B cell (primary cell): Measurements from ENCODE around the gene SIPA1L3. TPM values are rescaled to one million over a fixed set of nuclear protein-coding genes. Genes with fewer than 3 reads are reported as not detected.

Experiments
- ATAC-seq: fragments of 200-7000 bp; cut with Tn5 transposase; one replicate; pipeline ENCODE4 v1.10.0; 2021; ENCODE audit warnings: low read depth, mild to moderate bottlenecking, moderate number of reproducible peaks, moderate library complexity
- CTCF ChIA-PET: fragments of 350-600 bp; sonication (Branson Sonifier 250); formaldehyde crosslinking; loops from one replicate; lab custom pipeline; 2021; ENCODE audit warnings: antibody characterized with exemption, inconsistent platforms; lab: Charles Lee
- POLR2A ChIA-PET: fragments of 350-600 bp; sonication (Branson Sonifier 250); formaldehyde crosslinking; loops from one replicate; lab custom pipeline; 2021; ENCODE audit warnings: antibody characterized with exemption; lab: Charles Lee
- DNase-seq: peaks from one replicate; pipeline ENCODE4 v3.0.0; 2013
- H2AFZ ChIP-seq: 2 replicates; pipeline ENCODE4 v1.6.1; 2012; ENCODE audit warnings: mild to moderate bottlenecking, low read depth, low read length; ENCODE audit not compliant: insufficient read depth, poor library complexity, severe bottlenecking
- H3K27ac ChIP-seq, 2 donors: 1 replicate in 1 of 2; 2 replicates in 1 of 2; pipeline ENCODE4 v1.5.1; 2012 to 2013; ENCODE audit warnings: low read length in 2 of 2, mild to moderate bottlenecking in 2 of 2, moderate library complexity in 1 of 2
- H3K27me3 ChIP-seq, 4 experiments: fragments of 200-600 bp in 1 of 4; sonication (generic) in 1 of 4; replicated peaks in 1 of 4; 1 replicate in 2 of 4; 2 replicates in 2 of 4; pipeline versions ENCODE4 v1.6.1 to v1.7.0; 2013 to 2016; ENCODE audit warnings: low read length in 3 of 4, mild to moderate bottlenecking in 2 of 4, mixed read lengths in 1 of 4, moderate library complexity in 1 of 4; ENCODE audit not compliant: insufficient read depth in 4 of 4, control insufficient read depth in 3 of 4; ENCODE audit errors: control extremely low read depth in 1 of 4
- H3K36me3 ChIP-seq, 2 experiments: replicated peaks in 1 of 2; 1 replicate in 1 of 2; 2 replicates in 1 of 2; pipeline versions ENCODE4 v1.6.1 to v1.7.1; 2013; ENCODE audit warnings: low read length in 1 of 2; ENCODE audit not compliant: insufficient read depth in 2 of 2, control insufficient read depth in 1 of 2; ENCODE audit errors: control extremely low read depth in 1 of 2, extremely low read depth in 1 of 2
- H3K4me1 ChIP-seq, 2 donors: fragments of 200-600 bp in 1 of 2; sonication (generic) in 1 of 2; 1 replicate in 1 of 2; 2 replicates in 1 of 2; pipeline versions ENCODE4 v1.5.1 to v1.6.1; 2013 to 2017; ENCODE audit warnings: low read length in 2 of 2; ENCODE audit not compliant: control insufficient read depth in 2 of 2, insufficient read depth in 2 of 2
- H3K4me2 ChIP-seq: replicated peaks from 2 replicates; pipeline ENCODE3; 2012; ENCODE audit warnings: mild to moderate bottlenecking, low read depth, low read length; ENCODE audit not compliant: poor library complexity, severe bottlenecking
- H3K4me3 ChIP-seq, 5 experiments: fragments of 200-600 bp in 1 of 5; sonication (generic) in 1 of 5; 1 replicate in 3 of 5; 2 replicates in 2 of 5; pipeline versions ENCODE4 v1.5.1 to v1.7.0; 2011 to 2016; ENCODE audit warnings: low read length in 4 of 5, mild to moderate bottlenecking in 4 of 5, low read depth in 2 of 5, control low read depth in 1 of 5, moderate library complexity in 1 of 5; ENCODE audit not compliant: insufficient read depth in 1 of 5; ENCODE audit errors: control extremely low read depth in 1 of 5, extremely low read depth in 1 of 5
- H3K79me2 ChIP-seq: fragments of 200-600 bp; sonication (generic); one replicate; pipeline ENCODE4 v1.6.0; 2016; ENCODE audit warnings: low read length; ENCODE audit not compliant: control insufficient read depth, insufficient read depth
- H3K9ac ChIP-seq: fragments of 200-600 bp; sonication (generic); 2 replicates; pipeline ENCODE4 v1.6.1; 2017; ENCODE audit warnings: mild to moderate bottlenecking, low read length, moderate library complexity
- H3K9me3 ChIP-seq, 3 donors: one replicate each; pipeline versions ENCODE4 v1.6.1 to v1.7.1; 2013; ENCODE audit warnings: low read length in 2 of 3; ENCODE audit not compliant: control insufficient read depth in 2 of 3, insufficient read depth in 1 of 3; ENCODE audit errors: control extremely low read depth in 1 of 3
- H4K20me1 ChIP-seq: 2 replicates; pipeline ENCODE4 v1.6.0; 2012; ENCODE audit warnings: mild to moderate bottlenecking, low read length; ENCODE audit not compliant: insufficient read depth, control insufficient read depth, poor library complexity, severe bottlenecking
- H3K27ac Mint-ChIP-seq: one replicate; pipeline ENCODE4 v1.8.0; 2021; ENCODE audit warnings: mixed read lengths
- H3K27me3 Mint-ChIP-seq: one replicate; pipeline ENCODE4 v1.8.0; 2021; ENCODE audit warnings: mixed read lengths
- H3K4me1 Mint-ChIP-seq: one replicate; pipeline ENCODE4 v1.8.0; 2021; ENCODE audit warnings: mixed read lengths
- H3K4me3 Mint-ChIP-seq: one replicate; pipeline ENCODE4 v1.8.0; 2021; ENCODE audit warnings: mixed read lengths
- H3K9me3 Mint-ChIP-seq: one replicate; pipeline ENCODE4 v1.8.0; 2022; ENCODE audit warnings: mixed read lengths; ENCODE audit not compliant: insufficient read depth
- EZH2 ChIP-seq: IDR thresholded peaks from 2 replicates; pipeline ENCODE4 v1.6.1; 2012; ENCODE audit warnings: borderline replicate concordance, low read depth, mild to moderate bottlenecking, moderate library complexity, low read length; ENCODE audit not compliant: insufficient read depth, poor library complexity, severe bottlenecking
- WGBS: methylation state at CpG from one replicate; pipeline ENCODE4 v1.1.5; 2013; ENCODE audit warnings: missing lambda C conversion rate; ENCODE audit not compliant: insufficient coverage; 5-methylcytosine and 5-hydroxymethylcytosine counted together
- intact Hi-C: fragments of 100-400 bp; cut with micrococcal nuclease; formaldehyde crosslinking; loops from one replicate; pipeline ENCODE4 v1.10.0; 2022
- polyA plus RNA-seq: library from polyadenylated mRNA; depleted of rRNA; stranded (reverse); fragments of >200 nt; gene quantifications from 2 replicates; pipeline ENCODE4 v1.2.3, GENCODE V29; 2012
- total RNA-seq, 2 donors: library from RNA; stranded (reverse); fragments of 120-200 nt in 1 of 2; gene quantifications; 1 replicate in 1 of 2; 2 replicates in 1 of 2; pipeline versions ENCODE4 v1.2.3 to v1.2.4, GENCODE V29; 2013 to 2022
- TF ChIP-seq, protein P1 (sequence below): fragments of 200-600 bp; IDR thresholded peaks from one replicate; pipeline ENCODE4 v1.8.0; 2022; ENCODE audit warnings: antibody characterized with exemption, mild to moderate bottlenecking

Gene SIPA1L3
- total and polyA plus RNA-seq, 2 donors (not counting 1 experiment from before 2014, with no cell fraction given), result 48.3 to 295 TPM

DNA sequence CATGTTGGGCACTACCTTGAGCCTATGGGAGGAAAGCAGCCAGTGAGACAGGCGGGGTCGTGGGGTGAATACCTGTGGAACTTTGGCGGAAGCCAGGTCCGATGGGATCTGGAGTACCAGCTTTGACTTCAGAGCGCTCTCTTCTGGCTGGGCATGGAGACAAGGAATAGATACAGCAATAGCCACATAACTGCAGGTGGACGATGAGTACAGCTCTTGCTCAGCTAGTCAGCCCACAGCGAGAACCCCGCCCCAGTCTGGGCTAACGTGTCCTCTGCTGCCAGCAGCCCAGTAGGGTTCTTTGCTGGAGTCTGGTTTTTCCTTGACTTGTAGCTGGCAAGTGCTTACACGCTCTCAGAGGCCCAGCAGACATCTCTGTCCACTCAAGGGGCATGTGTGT, 83.4 kb downstream of the SIPA1L3 start:
- Histone ChIP-seq H4K20me1 (peaks cover 32% of the 10 kb centered on the region), H3K79me2 (peaks cover 97% of the 10 kb centered on the region), H2AFZ (no peak overlapping the region), H3K27me3 (no peaks in the 10 kb centered on the region), H3K9me3 (no peaks in the 10 kb centered on the region), H3K4me2 (no peak overlapping the region), H3K36me3 (peaks cover 0 to 38% of the 10 kb centered on the region in 2 experiments), H3K27ac (peak overlapping the region in 1 of 2 donors; percentile 33), H3K4me1 (peaks cover 59 to 69% of the 10 kb centered on the region in 2 donors), H3K4me3 (no peak overlapping the region), H3K9ac (no peak overlapping the region)
- peak overlapping the region; percentile 53 for H3K27ac Mint-ChIP-seq
- H3K4me1 Mint-ChIP-seq, result peaks cover 80% of the 10 kb centered on the region
- intact Hi-C loops, result no loop called here
- ATAC-seq (no peak), DNase-seq (no peak)
- H3K4me3 Mint-ChIP-seq, result no peak overlapping the region
- TF ChIP-seq, protein P1, sequence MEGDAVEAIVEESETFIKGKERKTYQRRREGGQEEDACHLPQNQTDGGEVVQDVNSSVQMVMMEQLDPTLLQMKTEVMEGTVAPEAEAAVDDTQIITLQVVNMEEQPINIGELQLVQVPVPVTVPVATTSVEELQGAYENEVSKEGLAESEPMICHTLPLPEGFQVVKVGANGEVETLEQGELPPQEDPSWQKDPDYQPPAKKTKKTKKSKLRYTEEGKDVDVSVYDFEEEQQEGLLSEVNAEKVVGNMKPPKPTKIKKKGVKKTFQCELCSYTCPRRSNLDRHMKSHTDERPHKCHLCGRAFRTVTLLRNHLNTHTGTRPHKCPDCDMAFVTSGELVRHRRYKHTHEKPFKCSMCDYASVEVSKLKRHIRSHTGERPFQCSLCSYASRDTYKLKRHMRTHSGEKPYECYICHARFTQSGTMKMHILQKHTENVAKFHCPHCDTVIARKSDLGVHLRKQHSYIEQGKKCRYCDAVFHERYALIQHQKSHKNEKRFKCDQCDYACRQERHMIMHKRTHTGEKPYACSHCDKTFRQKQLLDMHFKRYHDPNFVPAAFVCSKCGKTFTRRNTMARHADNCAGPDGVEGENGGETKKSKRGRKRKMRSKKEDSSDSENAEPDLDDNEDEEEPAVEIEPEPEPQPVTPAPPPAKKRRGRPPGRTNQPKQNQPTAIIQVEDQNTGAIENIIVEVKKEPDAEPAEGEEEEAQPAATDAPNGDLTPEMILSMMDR, result no peak
- no peak for TF ChIP-seq EZH2
- no peaks in the 10 kb centered on the region for H3K27me3 Mint-ChIP-seq
- POLR2A ChIA-PET, result interaction anchor here (1.8 kb wide), 1 partner anchor 12 kb away, joined by 4 read pairs; no protein-coding TSS in a partner anchor
- H3K9me3 Mint-ChIP-seq, result no peaks in the 10 kb centered on the region
- CTCF ChIA-PET, result interaction anchor here (1.6 kb wide), 1 partner anchor 104 kb away, joined by 4 read pairs; no protein-coding TSS in a partner anchor
- WGBS, result 96% methylated on average over 10 of the region's 10 CpGs

DNA sequence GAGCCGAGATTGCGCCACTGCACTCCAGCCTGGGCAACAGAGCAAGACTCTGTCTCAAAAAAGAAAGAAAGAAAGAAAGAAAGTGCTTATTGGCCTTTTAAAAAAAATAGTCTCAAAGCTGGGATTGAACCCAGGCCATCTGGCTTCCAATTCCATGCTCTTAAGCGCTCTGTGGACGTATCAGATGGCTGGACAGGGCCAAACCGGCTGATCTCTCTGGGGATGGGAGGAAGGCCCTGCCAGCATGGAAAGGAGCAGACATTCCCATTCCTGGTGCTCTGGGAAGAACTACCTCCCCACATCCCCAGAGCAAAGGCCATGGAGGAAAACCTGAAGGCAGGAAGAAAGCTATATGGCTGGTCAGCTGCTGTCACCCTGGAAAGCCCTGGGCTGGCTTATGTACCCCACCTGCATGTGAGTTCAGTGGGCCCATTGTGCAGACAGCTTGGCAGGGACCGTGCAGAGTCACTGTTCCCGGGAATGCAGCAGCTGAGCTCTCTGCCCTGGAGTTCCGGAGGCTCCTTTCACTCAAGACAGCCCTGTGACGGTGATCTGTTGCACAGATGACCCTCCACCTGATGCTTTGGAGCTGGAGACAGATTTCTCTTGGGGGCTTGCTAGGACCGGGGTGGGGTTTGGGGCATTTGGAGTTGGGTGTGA, 84.3 kb downstream of the SIPA1L3 start:
- DNase-seq (no peak), ATAC-seq (no peak)
- intact Hi-C loops, result no loop called here
- peak overlapping the region; percentile 86 for H3K27ac Mint-ChIP-seq
- Histone ChIP-seq H2AFZ (no peak overlapping the region), H3K4me1 (peaks cover 50 to 59% of the 10 kb centered on the region in 2 donors), H3K4me3 (no peak overlapping the region), H3K9me3 (no peaks in the 10 kb centered on the region), H3K4me2 (peak overlapping the region; percentile 50), H3K79me2 (peaks cover 97% of the 10 kb centered on the region), H4K20me1 (peaks cover 34% of the 10 kb centered on the region), H3K27me3 (no peaks in the 10 kb centered on the region), H3K27ac (peak overlapping the region in 1 of 2 donors; percentile 33), H3K9ac (no peak overlapping the region), H3K36me3 (peaks cover 0 to 38% of the 10 kb centered on the region in 2 experiments)
- 98% methylated on average over 10 of the region's 10 CpGs for WGBS
- no peaks in the 10 kb centered on the region for H3K27me3 Mint-ChIP-seq
- TF ChIP-seq, protein P1, result no peak
- no peak for TF ChIP-seq EZH2
- CTCF ChIA-PET, result interaction anchor here (1.1 to 2.4 kb wide), 5 partner anchors 14 to 93 kb away, joined by 3 to 11 read pairs (median 5); no protein-coding TSS in a partner anchor
- H3K4me3 Mint-ChIP-seq, result peak overlapping the region; percentile 32
- no peaks in the 10 kb centered on the region for H3K9me3 Mint-ChIP-seq
- peaks cover 76% of the 10 kb centered on the region for H3K4me1 Mint-ChIP-seq
- POLR2A ChIA-PET, result interaction anchor here (1.4 to 1.8 kb wide), 3 partner anchors 9 to 13 kb away, joined by 4 read pairs; no protein-coding TSS in a partner anchor
